ENCODE data around the gene LRRC7. TPM values are rescaled to one million over a fixed set of nuclear protein-coding genes. Genes with fewer than 3 reads are reported as not detected.

LRRC7 gene
- total and polyA plus RNA-seq, 2 donors (not counting 1 experiment from before 2014, with no cell fraction given): 0.03 TPM; not detected in 1

- no peak overlapping the region for H3K4me3 ChIP-seq (replicated peaks in 1 of 4; ENCODE audit: control extremely low read depth in 1 of 4, insufficient read depth in 1 of 4, low read depth in 3 of 4, low read length in 4 of 4)
- H3K79me2 ChIP-seq (ENCODE audit: control insufficient read depth, insufficient read depth, low read length): no peaks in the 10 kb centered on the region
- no peaks in the 10 kb centered on the region for H3K4me1 ChIP-seq (ENCODE audit: control insufficient read depth, extremely low read depth, insufficient read depth, low read length)
- no peak overlapping the region for H2AFZ ChIP-seq (ENCODE audit: low read length)
- no peak overlapping the region for H3K9ac ChIP-seq (ENCODE audit: insufficient read depth, low read length)
- no peak overlapping the region for H3K27ac ChIP-seq (ENCODE audit: insufficient read depth, low read length)
- H3K9me3 ChIP-seq (ENCODE audit: control insufficient read depth, insufficient read depth, low read depth, low read length): no peaks in the 10 kb centered on the region
- H3K27me3 ChIP-seq (ENCODE audit: control insufficient read depth, insufficient read depth, low read length): no peaks in the 10 kb centered on the region
- H4K20me1 ChIP-seq (ENCODE audit: control insufficient read depth, extremely low read depth, insufficient read depth, low read length): no peaks in the 10 kb centered on the region
- no peak for DNase-seq (ENCODE audit: low read depth in 2 of 2)
- no peak overlapping the region for H3K4me2 ChIP-seq (ENCODE audit: extremely low read depth, insufficient read depth, low read length)
- H3K36me3 ChIP-seq (ENCODE audit: control insufficient read depth, insufficient read depth, low read length): no peaks in the 10 kb centered on the region
- TF ChIP-seq EZH2 (IDR thresholded peaks at IDR 0.05; ENCODE audit: low read length, missing control alignments): no peak
- no peak for TF ChIP-seq CTCF (conservative IDR thresholded peaks at IDR 0.05 in 1 of 2, IDR thresholded peaks at IDR 0.05 in 1 of 2; ENCODE audit: low read depth in 1 of 2, low read length in 2 of 2)
Observed at GRCh38 chr1:69638673-69639072, 71.0 kb downstream of the LRRC7 start.

DNA sequence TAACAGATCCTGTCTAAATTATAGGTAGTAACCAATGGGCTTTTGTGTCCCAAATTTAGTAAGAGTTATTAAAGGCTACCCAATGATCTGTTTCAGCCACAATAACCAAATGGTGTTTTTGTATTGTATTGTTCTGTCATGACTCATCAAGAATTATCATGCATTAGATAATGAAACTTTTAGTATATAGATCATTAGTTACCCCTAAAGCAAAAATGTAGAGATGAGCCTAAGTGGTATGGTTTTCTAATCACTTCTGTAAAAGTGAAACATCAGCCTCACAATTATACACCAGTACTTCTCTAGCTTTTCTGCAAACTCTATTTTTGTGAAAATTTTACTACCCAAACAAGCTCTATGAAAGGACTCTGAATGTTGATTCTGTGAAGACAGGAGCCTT is 71.4 kb downstream of the LRRC7 start:
- Histone ChIP-seq H3K4me3 (replicated peaks in 1 of 4; ENCODE audit: control extremely low read depth in 1 of 4, insufficient read depth in 1 of 4, low read depth in 3 of 4, low read length in 4 of 4) (no peak overlapping the region), H3K36me3 (ENCODE audit: control insufficient read depth, insufficient read depth, low read length) (no peaks in the 10 kb centered on the region), H3K27ac (ENCODE audit: insufficient read depth, low read length) (no peak overlapping the region), H3K79me2 (ENCODE audit: control insufficient read depth, insufficient read depth, low read length) (no peaks in the 10 kb centered on the region), H3K4me2 (ENCODE audit: extremely low read depth, insufficient read depth, low read length) (no peak overlapping the region), H3K9ac (ENCODE audit: insufficient read depth, low read length) (no peak overlapping the region), H3K9me3 (ENCODE audit: control insufficient read depth, insufficient read depth, low read depth, low read length) (no peaks in the 10 kb centered on the region), H4K20me1 (ENCODE audit: control insufficient read depth, extremely low read depth, insufficient read depth, low read length) (no peaks in the 10 kb centered on the region), H3K27me3 (ENCODE audit: control insufficient read depth, insufficient read depth, low read length) (no peaks in the 10 kb centered on the region), H3K4me1 (ENCODE audit: control insufficient read depth, extremely low read depth, insufficient read depth, low read length) (no peaks in the 10 kb centered on the region), H2AFZ (ENCODE audit: low read length) (no peak overlapping the region)
- no peak for TF ChIP-seq CTCF (conservative IDR thresholded peaks at IDR 0.05 in 1 of 2, IDR thresholded peaks at IDR 0.05 in 1 of 2; ENCODE audit: low read depth in 1 of 2, low read length in 2 of 2)
- no peak for TF ChIP-seq EZH2 (IDR thresholded peaks at IDR 0.05; ENCODE audit: low read length, missing control alignments)
- DNase-seq (ENCODE audit: low read depth in 2 of 2): no peak

- Histone ChIP-seq H3K4me2 (ENCODE audit: extremely low read depth, insufficient read depth, low read length) (no peak overlapping the region), H3K4me3 (replicated peaks in 1 of 4; ENCODE audit: control extremely low read depth in 1 of 4, insufficient read depth in 1 of 4, low read depth in 3 of 4, low read length in 4 of 4) (no peak overlapping the region), H3K27ac (ENCODE audit: insufficient read depth, low read length) (no peak overlapping the region), H3K4me1 (ENCODE audit: control insufficient read depth, extremely low read depth, insufficient read depth, low read length) (no peaks in the 10 kb centered on the region), H2AFZ (ENCODE audit: low read length) (no peak overlapping the region), H3K79me2 (ENCODE audit: control insufficient read depth, insufficient read depth, low read length) (no peaks in the 10 kb centered on the region), H3K9ac (ENCODE audit: insufficient read depth, low read length) (no peak overlapping the region), H3K36me3 (ENCODE audit: control insufficient read depth, insufficient read depth, low read length) (no peaks in the 10 kb centered on the region), H4K20me1 (ENCODE audit: control insufficient read depth, extremely low read depth, insufficient read depth, low read length) (no peaks in the 10 kb centered on the region), H3K27me3 (ENCODE audit: control insufficient read depth, insufficient read depth, low read length) (no peaks in the 10 kb centered on the region), H3K9me3 (ENCODE audit: control insufficient read depth, insufficient read depth, low read depth, low read length) (no peaks in the 10 kb centered on the region)
- peak in 1 of 2 donors; percentile 5 for DNase-seq (ENCODE audit: low read depth in 2 of 2)
- TF ChIP-seq EZH2 (IDR thresholded peaks at IDR 0.05; ENCODE audit: low read length, missing control alignments) (no peak), CTCF (conservative IDR thresholded peaks at IDR 0.05 in 1 of 2, IDR thresholded peaks at IDR 0.05 in 1 of 2; ENCODE audit: low read depth in 1 of 2, low read length in 2 of 2) (no peak)
Observed at GRCh38 chr1:69643266-69643665, 75.5 kb downstream of the LRRC7 start.

Data from fibroblast of lung (primary cell).